SK-N-SH (cell line): ENCODE measurements around the gene ALDH9A1. TPM values are rescaled to one million over a fixed set of nuclear protein-coding genes. Genes with fewer than 3 reads are reported as not detected.

ENCODE experiments used
- CTCF ChIA-PET: fragments of 300-600, 350-600 bp; formaldehyde crosslinking; extraction: SDS; loops from one replicate; lab custom pipeline; 2021; lab: Yijun Ruan, JAX
- POLR2A ChIA-PET: fragments of 350-600 bp; sonication (Branson Sonifier 250); formaldehyde crosslinking; extraction: SDS; loops from one replicate; lab custom pipeline; 2020; ENCODE audit warnings: antibody characterized with exemption, inconsistent platforms; lab: Yijun Ruan, JAX
- DNase-seq: peaks from one replicate; pipeline ENCODE4 v3.0.0; 2012
- H2AFZ ChIP-seq: fragments of 200-600 bp; sonication (generic); 2 replicates; pipeline ENCODE4 v1.8.1; 2016; ENCODE audit warnings: antibody characterized with exemption, mild to moderate bottlenecking, low read depth
- H3F3A ChIP-seq: fragments of 200-600 bp; sonication (generic); replicated peaks from 2 replicates; pipeline ENCODE3; 2016; ENCODE audit warnings: antibody characterized with exemption, mild to moderate bottlenecking; ENCODE audit not compliant: insufficient read depth
- H3K27ac ChIP-seq, 2 experiments: fragments of 200-500 bp in 1 of 2; fragments of 200-600 bp in 1 of 2; sonication (Bioruptor generic) in 1 of 2; sonication (generic), shearing (Covaris generic) in 1 of 2; 2 replicates each; pipeline versions ENCODE4 v1.5.1 to v1.6.1; 2014 to 2016; ENCODE audit warnings: low read depth in 2 of 2, inconsistent platforms in 1 of 2, low read length in 1 of 2, mild to moderate bottlenecking in 1 of 2, mixed read lengths in 1 of 2
- H3K27me3 ChIP-seq: fragments of 200-600 bp; sonication (generic), shearing (Covaris generic); 2 replicates; pipeline ENCODE4 v1.6.1; 2016; ENCODE audit warnings: mixed run types; ENCODE audit not compliant: insufficient read depth
- H3K36me3 ChIP-seq, 2 experiments: fragments of 200-500 bp in 1 of 2; fragments of 200-600 bp in 1 of 2; sonication (Bioruptor generic) in 1 of 2; sonication (generic) in 1 of 2; replicated peaks in 1 of 2; 2 replicates each; pipeline versions ENCODE3 to v1.5.1; 2014 to 2016; ENCODE audit warnings: low read length in 1 of 2, mild to moderate bottlenecking in 1 of 2; ENCODE audit not compliant: insufficient read depth in 2 of 2, control insufficient read depth in 1 of 2
- H3K4me1 ChIP-seq, 2 experiments: fragments of 200-500 bp in 1 of 2; fragments of 200-600 bp in 1 of 2; sonication (Bioruptor generic) in 1 of 2; sonication (generic), shearing (Covaris generic) in 1 of 2; 2 replicates each; pipeline versions ENCODE4 v1.5.1 to v1.6.1; 2014 to 2016; ENCODE audit warnings: low read depth in 1 of 2, low read length in 1 of 2, mixed run types in 1 of 2; ENCODE audit not compliant: insufficient read depth in 2 of 2, control insufficient read depth in 1 of 2
- H3K4me2 ChIP-seq: fragments of 200-600 bp; sonication (generic), shearing (Covaris generic); 2 replicates; pipeline ENCODE4 v1.6.1; 2017; ENCODE audit warnings: mixed run types
- H3K4me3 ChIP-seq, 2 experiments: fragments of 200-500 bp in 1 of 2; fragments of 200-600 bp in 1 of 2; sonication (Bioruptor generic) in 1 of 2; sonication (generic), shearing (Covaris generic) in 1 of 2; 2 replicates each; pipeline versions ENCODE4 v1.5.1 to v1.8.1; 2014 to 2016; ENCODE audit warnings: low read depth in 2 of 2, inconsistent platforms in 1 of 2, low read length in 1 of 2, mild to moderate bottlenecking in 1 of 2, mixed read lengths in 1 of 2, moderate library complexity in 1 of 2
- H3K79me2 ChIP-seq: fragments of 200-600 bp; sonication (generic); 2 replicates; pipeline ENCODE4 v1.8.1; 2017; ENCODE audit warnings: mild to moderate bottlenecking; ENCODE audit not compliant: insufficient read depth
- H3K9ac ChIP-seq: fragments of 200-600 bp; sonication (generic); 2 replicates; pipeline ENCODE4 v1.6.1; 2017; ENCODE audit warnings: mixed run types
- H3K9me2 ChIP-seq: fragments of 200-600 bp; sonication (generic); 2 replicates; pipeline ENCODE4 v1.6.1; 2017; ENCODE audit warnings: mixed run types
- H3K9me3 ChIP-seq: fragments of 200-600 bp; sonication (generic); 2 replicates; pipeline ENCODE4 v1.6.1; 2017; ENCODE audit warnings: mixed run types, mild to moderate bottlenecking, moderate library complexity
- H4K20me1 ChIP-seq: fragments of 200-600 bp; sonication (generic); 2 replicates; pipeline ENCODE4 v1.6.1; 2017; ENCODE audit warnings: mild to moderate bottlenecking, mixed run types; ENCODE audit not compliant: insufficient read depth
- CTCF ChIP-seq: fragments of 200-600 bp; sonication (generic); IDR thresholded peaks from 2 replicates; pipeline ENCODE4 v1.6.1; 2017; ENCODE audit warnings: antibody characterized with exemption, mild to moderate bottlenecking, moderate library complexity
- ELF1 ChIP-seq: IDR thresholded peaks from 2 replicates; pipeline ENCODE4 v1.4.0; 2012
- EP300 ChIP-seq, 2 experiments: IDR thresholded peaks; 2 replicates each; pipeline versions ENCODE4 v1.4.0 to v1.6.1; 2012; ENCODE audit warnings: borderline replicate concordance in 1 of 2, low read depth in 1 of 2, low read length in 1 of 2
- FOSL2 ChIP-seq: IDR thresholded peaks from 2 replicates; pipeline ENCODE4 v1.4.0; 2012; ENCODE audit warnings: low read depth, mild to moderate bottlenecking, moderate library complexity, borderline replicate concordance
- MAX ChIP-seq: IDR thresholded peaks from 2 replicates; pipeline ENCODE4 v1.4.0; 2012; ENCODE audit warnings: low read depth
- MEF2A ChIP-seq: IDR thresholded peaks from 2 replicates; pipeline ENCODE4 v1.4.0; 2012; ENCODE audit warnings: low read depth, borderline replicate concordance
- MXI1 ChIP-seq: IDR thresholded peaks from 2 replicates; pipeline ENCODE4 v1.6.1; 2012; ENCODE audit warnings: mild to moderate bottlenecking, low read depth, low read length, improper control_type of control experiment
- NFIC ChIP-seq: IDR thresholded peaks from 2 replicates; pipeline ENCODE4 v1.4.0; 2012; ENCODE audit warnings: borderline replicate concordance
- NRF1 ChIP-seq: IDR thresholded peaks from 2 replicates; pipeline ENCODE4 v1.6.1; 2012; ENCODE audit warnings: low read depth, mild to moderate bottlenecking, low read length
- POLR2AphosphoS5 ChIP-seq: IDR thresholded peaks from 2 replicates; pipeline ENCODE4 v1.6.1; 2012; ENCODE audit warnings: low read depth, low read length
- RCOR1 ChIP-seq: fragments of 150-350 bp; IDR thresholded peaks from 2 replicates; pipeline ENCODE4 v1.6.1; 2017; ENCODE audit warnings: antibody characterized with exemption, low read length
- REST ChIP-seq: IDR thresholded peaks from 2 replicates; pipeline ENCODE4 v1.6.1; 2012; ENCODE audit warnings: mild to moderate bottlenecking, low read depth, low read length, moderate library complexity
- RXRA ChIP-seq: IDR thresholded peaks from 2 replicates; pipeline ENCODE4 v1.4.0; 2012; ENCODE audit warnings: low read depth, mild to moderate bottlenecking, borderline replicate concordance
- SIN3A ChIP-seq: IDR thresholded peaks from 2 replicates; pipeline ENCODE4 v1.6.1; 2012; ENCODE audit warnings: low read depth, mild to moderate bottlenecking, low read length, moderate library complexity, borderline replicate concordance
- TAF1 ChIP-seq: IDR thresholded peaks from 2 replicates; pipeline ENCODE4 v1.6.1; 2012; ENCODE audit warnings: low read depth, mild to moderate bottlenecking, low read length, moderate library complexity, borderline replicate concordance
- TCF12 ChIP-seq: IDR thresholded peaks from 2 replicates; pipeline ENCODE4 v1.4.0; 2012
- TEAD4 ChIP-seq: IDR thresholded peaks from 2 replicates; pipeline ENCODE4 v1.4.0; 2012; ENCODE audit warnings: mild to moderate bottlenecking, borderline replicate concordance; ENCODE audit not compliant: insufficient read depth
- YY1 ChIP-seq: IDR thresholded peaks from 2 replicates; pipeline ENCODE4 v1.4.0; 2012; ENCODE audit warnings: low read depth, mild to moderate bottlenecking
- WGBS: methylation state at CpG from one replicate; pipeline ENCODE4 v1.1.6; 2017; ENCODE audit warnings: low lambda C conversion rate; 5-methylcytosine and 5-hydroxymethylcytosine counted together
- polyA plus RNA-seq, 3 experiments: library from polyadenylated mRNA; depleted of rRNA; stranded (reverse); fragments of >200 nt; gene quantifications; 2 replicates each; pipeline ENCODE4 v1.2.3, GENCODE V29; 2012

Gene ALDH9A1
- polyA plus RNA-seq, 1 of the 3 experiments (the other 2 are of a cell fraction): 31.3 TPM

GRCh38 chr1:165624441-165624840 is 73.9 kb downstream of the ALDH9A1 start:
- Histone ChIP-seq H3K9ac (no peak overlapping the region), H4K20me1 (no peaks in the 10 kb centered on the region), H3K27ac (no peak overlapping the region), H3K4me3 (no peak overlapping the region), H3K9me3 (no peaks in the 10 kb centered on the region), H3K4me2 (no peak overlapping the region), H3K79me2 (no peaks in the 10 kb centered on the region), H3K27me3 (no peaks in the 10 kb centered on the region), H3K4me1 (no peaks in the 10 kb centered on the region), H3K9me2 (no peaks in the 10 kb centered on the region), H2AFZ (no peak overlapping the region), H3F3A (no peaks in the 10 kb centered on the region), H3K36me3 (no peaks in the 10 kb centered on the region)
- ChIA-PET POLR2A (no interaction called here), CTCF (no interaction called here)
- TF ChIP-seq MAX (no peak), NFIC (no peak), RCOR1 (no peak), TEAD4 (no peak), CTCF (no peak), ELF1 (no peak), EP300 (IDR thresholded peaks at IDR 0.05; ENCODE audit: borderline replicate concordance in 1 of 2, low read depth in 1 of 2, low read length in 1 of 2) (no peak), NRF1 (no peak), YY1 (no peak), REST (no peak), TAF1 (no peak), MEF2A (no peak), FOSL2 (no peak), POLR2AphosphoS5 (no peak), TCF12 (no peak), SIN3A (no peak), MXI1 (no peak), RXRA (no peak)
- 53% methylated on average over 4 of the region's 4 CpGs for WGBS
- no peak for DNase-seq
